MV-4-11 (cell line): ENCODE data around the gene REM2.

ENCODE experiments used
- DNase-seq: peaks from one replicate; lab custom pipeline; 2025; lab: John Stamatoyannopoulos, UW

The REM2 gene, protein sequence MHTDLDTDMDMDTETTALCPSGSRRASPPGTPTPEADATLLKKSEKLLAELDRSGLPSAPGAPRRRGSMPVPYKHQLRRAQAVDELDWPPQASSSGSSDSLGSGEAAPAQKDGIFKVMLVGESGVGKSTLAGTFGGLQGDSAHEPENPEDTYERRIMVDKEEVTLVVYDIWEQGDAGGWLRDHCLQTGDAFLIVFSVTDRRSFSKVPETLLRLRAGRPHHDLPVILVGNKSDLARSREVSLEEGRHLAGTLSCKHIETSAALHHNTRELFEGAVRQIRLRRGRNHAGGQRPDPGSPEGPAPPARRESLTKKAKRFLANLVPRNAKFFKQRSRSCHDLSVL

DNA sequence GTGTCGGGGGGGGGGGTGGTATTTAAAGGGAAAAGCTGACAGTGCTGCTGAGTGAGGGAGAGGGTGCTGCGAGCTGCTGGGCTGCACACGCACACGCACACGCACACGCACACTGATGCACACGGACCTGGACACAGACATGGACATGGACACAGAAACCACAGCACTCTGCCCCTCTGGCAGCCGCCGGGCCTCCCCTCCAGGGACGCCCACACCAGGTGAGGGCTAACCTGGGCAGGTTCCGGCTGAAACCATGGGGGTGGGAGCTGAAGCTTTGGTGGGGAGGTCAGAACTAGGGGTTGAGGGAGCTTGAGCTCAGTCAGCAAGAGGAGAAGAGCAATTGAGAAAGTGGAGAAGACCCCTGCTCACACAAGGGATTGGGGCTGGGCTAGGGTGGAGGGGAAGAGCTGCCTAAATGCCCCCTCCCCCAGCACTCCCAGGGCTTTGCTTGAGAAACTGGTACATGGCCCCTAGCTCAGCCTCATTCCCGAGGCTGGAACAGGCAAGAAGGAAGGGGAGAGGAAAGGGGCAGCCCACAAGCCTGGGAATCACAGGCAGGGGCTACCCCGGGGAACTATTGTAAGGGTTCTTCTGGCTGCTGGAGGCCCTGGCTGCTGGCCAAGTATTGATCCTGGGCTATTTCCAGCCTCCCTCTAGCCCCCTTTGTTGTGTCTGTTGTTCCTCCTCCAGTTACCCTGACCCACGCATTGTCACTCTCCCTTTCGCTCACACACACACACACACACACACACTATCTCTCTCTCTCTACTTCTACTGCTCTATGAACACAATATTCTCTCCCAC lies at the start of gene REM2:
TSS of gene REM2 (plus strand) at position 50 of the 804 bp plus-strand sequence. CDS start at position 116, 66 bp downstream.
- no peak for DNase-seq

DNA sequence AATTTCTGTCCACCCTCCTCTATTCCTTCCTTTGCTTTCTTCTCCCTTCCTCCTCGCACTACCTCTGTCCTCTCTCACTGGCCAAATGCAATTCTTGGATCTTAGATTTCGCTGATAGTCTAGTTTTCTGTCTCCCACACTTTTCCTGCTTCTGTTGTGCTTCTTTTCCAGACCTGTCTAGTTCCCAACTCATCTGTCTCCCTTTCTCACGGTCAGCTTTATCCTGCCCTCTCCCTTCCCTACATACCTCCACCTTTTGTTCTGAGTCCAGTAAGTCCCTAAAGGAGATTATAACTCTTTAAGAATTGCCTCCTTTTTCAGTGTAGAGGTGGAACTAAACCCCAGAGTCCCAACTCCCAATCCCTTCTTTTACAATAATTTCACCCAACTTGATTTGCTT lies 47.5 kb upstream of the REM2 start:
- DNase-seq = no peak

DNA sequence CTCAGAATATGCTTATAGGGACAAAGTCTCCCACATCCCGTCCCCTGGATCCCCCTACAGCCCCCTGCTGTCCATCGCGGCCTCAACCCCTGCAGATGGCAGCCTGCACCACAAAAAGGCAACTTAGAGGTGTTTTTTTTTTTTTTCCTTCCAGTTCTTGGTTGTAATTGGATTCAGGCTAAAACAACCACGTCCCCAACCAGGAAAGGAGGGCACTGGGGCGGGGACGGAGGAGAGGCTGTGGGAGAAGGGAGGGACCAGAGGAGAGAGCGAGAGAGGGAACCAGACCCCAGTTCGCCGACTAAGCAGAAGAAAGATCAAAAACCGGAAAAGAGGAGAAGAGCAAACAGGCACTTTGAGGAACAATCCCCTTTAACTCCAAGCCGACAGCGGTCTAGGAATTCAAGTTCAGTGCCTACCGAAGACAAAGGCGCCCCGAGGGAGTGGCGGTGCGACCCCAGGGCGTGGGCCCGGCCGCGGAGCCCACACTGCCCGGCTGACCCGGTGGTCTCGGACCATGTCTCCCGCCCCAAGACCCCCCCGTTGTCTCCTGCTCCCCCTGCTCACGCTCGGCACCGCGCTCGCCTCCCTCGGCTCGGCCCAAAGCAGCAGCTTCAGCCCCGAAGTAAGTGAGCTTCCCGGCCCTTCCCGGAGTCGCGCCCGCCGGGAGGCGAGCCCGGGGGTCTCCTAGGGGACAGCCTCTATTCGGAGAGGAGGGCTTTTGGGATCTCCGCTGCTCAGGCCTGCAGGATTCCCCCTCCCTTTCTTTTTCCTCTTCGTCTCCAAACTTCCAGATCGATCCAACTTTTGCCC lies 46.5 kb upstream of the REM2 start, which contains the start of gene MMP14:
TSS of gene MMP14 (plus strand) at position 285 of the 813 bp plus-strand sequence. CDS start at position 518, 233 bp downstream.
- peak; percentile 74 for DNase-seq

DNA sequence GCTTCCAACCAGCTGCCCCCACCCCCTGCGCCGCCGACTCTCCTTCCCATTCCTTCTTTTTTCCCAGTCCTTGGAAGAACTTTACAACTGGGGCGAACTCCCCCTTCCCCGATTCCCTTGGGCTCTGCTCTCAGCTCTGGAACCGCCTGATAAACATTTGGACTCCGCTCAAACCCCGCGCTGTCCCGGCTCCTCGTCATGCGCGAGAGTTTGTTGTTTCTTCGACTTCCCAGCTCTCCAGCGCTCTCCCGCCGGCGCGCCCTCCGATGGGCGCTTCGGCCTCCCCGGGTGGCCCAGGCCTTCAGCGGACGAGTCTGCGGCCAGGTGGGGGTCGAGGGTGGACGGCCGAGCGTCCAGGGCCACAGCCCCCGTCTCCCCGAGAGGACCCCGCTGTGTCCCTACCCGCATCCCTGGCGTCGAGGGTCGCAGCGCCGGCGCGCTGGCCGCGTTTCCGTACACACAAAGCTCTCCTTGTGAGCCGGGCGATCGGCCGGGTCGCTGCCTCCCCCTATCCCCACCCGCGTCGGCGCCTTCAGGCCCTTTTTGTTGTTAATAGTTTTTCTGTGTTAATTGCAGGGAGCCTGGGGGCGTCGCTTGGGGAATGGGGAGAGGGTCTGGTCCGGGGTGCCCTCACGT lies 45.8 kb upstream of the REM2 start:
- peak; percentile 15 for DNase-seq

DNA sequence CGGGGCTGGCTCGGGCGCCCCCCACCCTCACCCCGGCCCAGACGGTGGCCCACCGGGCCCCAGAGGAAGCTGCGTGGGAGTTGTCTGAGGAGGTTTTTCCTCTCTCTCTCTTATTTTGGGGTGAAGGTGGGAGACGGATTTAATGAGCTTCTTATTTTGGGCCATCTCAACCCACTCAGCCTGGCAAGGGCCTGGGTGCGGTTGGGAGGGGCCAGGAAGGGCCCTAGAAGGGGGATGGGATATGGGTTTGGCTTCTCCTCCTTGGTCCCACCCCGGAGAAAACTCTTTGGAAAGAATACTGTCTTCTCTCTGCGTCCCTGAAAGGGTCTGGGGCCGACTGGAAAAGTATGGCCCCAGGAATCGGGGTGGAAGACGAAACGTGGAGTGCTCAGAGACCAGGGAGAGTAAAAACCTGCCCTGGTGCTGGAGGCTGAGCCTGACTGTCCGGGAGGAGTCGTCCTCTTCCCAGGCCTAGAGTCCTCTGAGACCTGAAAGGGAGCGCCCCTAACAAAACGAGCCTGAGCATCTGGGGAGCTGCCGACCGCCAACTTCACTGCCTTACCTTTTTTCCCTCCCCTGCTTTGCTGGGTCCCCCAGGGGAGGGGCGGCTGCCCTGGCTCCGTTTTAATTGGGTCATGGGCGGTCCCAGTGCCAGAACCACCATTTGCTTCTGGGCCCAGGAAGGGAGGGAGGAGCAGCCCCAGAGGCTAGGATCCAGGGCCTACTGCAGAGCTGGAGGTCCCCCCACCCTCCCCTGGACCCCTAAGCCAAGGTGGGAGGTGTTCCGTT lies 45.1 kb upstream of the REM2 start:
- DNase-seq = peak; percentile 36

DNA sequence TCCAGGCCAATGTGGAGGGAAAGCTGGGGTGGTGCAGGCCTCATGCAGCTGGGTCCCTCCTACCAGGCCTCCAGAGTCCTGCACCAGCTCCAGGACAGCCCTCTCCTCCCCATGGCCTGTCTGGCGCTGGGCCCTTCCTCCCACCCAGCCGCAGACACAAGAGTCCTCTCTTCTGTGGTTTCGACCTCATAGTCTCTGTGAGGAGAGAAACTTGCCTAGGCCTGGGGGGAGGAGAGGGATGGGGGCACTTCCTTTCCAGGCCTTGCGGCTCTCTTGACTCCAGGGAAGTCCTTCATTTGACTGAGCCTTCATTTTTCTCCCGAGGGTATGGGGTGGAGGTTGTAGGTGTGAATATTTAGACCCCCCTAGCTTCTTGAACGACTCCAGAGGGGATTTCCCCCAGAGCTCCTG lies 44.4 kb upstream of the REM2 start:
- peak; percentile 84 for DNase-seq

DNA sequence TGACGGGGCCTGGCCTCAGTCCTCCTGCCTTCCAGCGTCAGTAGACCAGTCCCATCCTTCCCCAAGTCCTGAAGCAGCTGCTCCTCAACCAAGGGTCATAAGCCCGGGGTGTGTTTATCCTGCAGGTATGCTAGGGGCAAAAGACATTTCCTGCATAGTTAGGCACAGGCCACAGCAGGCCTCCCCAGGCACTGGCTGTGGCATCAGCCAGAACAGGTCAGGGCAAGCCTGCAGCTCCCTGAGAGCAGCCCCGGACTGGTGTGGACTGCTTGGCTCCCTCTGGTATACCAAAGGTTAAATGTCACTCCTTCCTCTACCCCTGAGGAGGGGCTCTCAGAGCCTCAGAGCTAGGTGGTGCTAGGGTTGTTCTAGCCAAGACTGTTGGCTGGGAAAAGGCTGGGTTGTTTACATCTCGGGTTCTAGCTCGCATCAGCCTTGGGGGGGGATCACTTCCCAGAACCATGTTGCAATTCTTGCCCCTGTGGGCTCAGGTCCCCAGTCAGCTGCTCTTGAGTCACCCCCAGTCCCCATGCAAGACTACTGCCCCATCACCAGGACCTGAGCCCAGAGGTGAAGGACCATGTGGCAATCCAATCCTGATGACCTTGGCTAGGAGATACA lies 43.8 kb upstream of the REM2 start:
- peak; percentile 19 for DNase-seq

DNA sequence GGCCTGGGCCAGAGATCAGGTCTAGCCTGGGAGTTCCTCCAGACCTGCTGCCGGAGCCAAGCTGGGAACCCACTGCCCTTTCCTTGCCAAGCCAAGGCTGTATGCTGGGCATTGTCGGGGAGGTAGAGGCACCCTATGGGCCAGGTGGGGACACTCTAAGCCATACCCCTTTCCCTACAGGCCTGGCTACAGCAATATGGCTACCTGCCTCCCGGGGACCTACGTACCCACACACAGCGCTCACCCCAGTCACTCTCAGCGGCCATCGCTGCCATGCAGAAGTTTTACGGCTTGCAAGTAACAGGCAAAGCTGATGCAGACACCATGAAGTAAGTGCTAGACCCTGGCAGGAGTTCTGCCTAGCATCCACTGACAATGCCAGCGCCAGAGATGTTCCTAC lies 41.7 kb upstream of the REM2 start:
- no peak for DNase-seq

DNA sequence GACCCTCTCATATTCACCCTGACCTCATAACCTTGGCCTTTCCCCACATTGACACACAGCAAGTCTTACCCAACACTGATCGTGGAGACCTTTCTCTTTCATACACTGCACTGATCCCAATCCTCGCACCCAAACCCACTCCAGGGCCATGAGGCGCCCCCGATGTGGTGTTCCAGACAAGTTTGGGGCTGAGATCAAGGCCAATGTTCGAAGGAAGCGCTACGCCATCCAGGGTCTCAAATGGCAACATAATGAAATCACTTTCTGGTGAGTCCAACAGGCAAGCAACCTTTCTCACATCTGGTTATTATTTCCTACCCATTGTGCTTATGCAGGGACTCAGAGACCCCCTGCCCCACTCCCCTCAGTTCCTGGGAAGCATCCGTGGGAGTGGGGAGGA lies 41.3 kb upstream of the REM2 start:
- DNase-seq = no peak

DNA sequence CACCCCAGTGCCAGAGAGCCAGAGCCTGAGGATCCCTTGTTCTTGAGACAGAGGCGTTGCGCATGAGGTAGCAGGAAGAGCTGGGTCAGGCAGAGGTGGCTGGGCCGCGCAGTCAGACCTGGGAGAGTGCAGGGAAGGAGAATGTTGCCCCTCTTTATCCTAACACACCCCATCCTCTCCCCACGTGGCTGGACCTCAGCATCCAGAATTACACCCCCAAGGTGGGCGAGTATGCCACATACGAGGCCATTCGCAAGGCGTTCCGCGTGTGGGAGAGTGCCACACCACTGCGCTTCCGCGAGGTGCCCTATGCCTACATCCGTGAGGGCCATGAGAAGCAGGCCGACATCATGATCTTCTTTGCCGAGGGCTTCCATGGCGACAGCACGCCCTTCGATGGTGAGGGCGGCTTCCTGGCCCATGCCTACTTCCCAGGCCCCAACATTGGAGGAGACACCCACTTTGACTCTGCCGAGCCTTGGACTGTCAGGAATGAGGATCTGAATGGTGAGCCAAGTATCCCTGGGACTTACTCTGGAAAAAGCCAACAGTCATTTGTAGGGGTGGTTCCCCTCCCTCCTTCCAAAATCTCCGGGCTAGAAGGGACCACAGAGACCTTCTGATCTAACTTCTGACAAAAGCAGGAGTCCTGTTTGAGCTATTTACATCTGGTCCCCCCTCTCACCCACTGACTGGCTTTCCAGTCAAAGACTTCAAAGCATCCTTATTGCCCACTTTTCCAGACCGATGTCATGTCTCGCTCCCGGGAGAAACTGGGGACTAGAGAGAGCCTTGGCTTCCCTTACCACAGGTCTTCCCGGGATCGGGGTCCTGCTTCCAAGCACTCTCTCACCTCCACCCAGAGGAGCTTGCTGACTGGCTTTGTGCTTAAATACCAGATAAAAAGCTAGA lies 40.6 kb upstream of the REM2 start:
- no peak for DNase-seq

DNA sequence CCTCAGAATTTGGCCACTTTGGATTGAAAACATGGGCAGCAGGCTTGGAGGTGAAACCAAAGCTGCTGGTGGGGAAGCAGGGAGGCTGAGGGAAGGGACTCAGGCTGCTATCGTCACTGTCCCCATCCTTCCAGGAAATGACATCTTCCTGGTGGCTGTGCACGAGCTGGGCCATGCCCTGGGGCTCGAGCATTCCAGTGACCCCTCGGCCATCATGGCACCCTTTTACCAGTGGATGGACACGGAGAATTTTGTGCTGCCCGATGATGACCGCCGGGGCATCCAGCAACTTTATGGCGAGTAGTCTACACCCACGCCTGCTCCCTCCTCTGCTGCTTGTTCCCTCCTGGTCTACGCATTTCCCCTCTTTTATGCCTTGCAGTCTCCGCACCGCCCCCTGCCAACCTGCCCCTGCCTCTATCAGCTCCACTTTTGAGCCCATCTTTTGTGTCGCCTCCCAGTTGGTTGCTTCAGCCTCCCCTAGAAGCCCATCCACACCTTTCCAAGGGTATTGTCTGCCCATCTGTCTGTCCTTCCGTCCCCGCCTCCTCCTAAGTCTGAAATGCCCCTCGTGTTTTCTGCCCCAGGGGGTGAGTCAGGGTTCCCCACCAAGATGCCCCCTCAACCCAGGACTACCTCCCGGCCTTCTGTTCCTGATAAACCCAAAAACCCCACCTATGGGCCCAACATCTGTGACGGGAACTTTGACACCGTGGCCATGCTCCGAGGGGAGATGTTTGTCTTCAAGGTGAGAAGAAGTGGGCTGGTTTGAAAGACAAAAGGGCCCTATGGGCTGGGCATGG lies 39.7 kb upstream of the REM2 start:
- DNase-seq = no peak

DNA sequence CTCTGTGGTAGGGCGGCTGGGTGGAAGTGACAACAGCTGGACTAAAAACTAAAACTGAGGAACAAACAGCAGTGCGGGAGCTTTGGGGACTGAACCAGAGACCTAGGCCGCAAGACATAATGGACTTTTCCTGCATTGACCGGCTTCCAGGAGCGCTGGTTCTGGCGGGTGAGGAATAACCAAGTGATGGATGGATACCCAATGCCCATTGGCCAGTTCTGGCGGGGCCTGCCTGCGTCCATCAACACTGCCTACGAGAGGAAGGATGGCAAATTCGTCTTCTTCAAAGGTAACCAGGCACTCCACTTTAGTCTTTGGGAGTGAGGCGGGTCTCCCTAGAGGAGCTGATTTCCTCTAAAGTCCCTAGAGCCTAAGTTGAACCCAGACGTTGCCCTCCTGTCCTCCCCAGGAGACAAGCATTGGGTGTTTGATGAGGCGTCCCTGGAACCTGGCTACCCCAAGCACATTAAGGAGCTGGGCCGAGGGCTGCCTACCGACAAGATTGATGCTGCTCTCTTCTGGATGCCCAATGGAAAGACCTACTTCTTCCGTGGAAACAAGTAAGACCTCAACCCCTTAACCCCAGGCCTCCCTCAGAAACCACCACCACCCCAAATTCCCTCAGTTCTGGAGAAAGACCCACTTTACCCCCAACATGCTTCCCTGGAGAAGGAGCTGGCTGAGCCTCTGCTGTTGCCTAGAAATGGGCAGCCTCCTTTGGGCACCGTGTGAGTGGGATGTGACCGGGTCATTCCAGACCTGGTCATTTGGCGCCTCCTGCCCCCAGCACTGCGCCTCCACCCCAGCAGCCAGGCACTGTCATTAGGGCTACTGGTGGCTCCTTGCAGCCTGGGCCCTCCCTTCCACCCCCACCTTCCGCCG lies 38.6 kb upstream of the REM2 start:
- no peak for DNase-seq

DNA sequence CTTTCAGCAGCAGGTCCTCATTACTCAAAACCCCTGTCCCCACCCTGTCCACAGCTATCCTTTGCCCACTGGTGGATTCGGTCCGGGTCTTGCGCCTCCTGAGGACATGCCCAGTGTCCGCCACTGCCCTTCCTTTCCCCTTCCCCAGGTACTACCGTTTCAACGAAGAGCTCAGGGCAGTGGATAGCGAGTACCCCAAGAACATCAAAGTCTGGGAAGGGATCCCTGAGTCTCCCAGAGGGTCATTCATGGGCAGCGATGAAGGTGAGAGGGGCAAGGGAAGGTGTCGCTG lies 38.0 kb upstream of the REM2 start:
- DNase-seq = no peak

DNA sequence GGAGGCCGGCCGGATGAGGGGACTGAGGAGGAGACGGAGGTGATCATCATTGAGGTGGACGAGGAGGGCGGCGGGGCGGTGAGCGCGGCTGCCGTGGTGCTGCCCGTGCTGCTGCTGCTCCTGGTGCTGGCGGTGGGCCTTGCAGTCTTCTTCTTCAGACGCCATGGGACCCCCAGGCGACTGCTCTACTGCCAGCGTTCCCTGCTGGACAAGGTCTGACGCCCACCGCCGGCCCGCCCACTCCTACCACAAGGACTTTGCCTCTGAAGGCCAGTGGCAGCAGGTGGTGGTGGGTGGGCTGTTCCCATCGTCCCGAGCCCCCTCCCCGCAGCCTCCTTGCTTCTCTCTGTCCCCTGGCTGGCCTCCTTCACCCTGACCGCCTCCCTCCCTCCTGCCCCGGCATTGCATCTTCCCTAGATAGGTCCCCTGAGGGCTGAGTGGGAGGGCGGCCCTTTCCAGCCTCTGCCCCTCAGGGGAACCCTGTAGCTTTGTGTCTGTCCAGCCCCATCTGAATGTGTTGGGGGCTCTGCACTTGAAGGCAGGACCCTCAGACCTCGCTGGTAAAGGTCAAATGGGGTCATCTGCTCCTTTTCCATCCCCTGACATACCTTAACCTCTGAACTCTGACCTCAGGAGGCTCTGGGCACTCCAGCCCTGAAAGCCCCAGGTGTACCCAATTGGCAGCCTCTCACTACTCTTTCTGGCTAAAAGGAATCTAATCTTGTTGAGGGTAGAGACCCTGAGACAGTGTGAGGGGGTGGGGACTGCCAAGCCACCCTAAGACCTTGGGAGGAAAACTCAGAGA lies 37.0 kb upstream of the REM2 start:
- no peak for DNase-seq

DNA sequence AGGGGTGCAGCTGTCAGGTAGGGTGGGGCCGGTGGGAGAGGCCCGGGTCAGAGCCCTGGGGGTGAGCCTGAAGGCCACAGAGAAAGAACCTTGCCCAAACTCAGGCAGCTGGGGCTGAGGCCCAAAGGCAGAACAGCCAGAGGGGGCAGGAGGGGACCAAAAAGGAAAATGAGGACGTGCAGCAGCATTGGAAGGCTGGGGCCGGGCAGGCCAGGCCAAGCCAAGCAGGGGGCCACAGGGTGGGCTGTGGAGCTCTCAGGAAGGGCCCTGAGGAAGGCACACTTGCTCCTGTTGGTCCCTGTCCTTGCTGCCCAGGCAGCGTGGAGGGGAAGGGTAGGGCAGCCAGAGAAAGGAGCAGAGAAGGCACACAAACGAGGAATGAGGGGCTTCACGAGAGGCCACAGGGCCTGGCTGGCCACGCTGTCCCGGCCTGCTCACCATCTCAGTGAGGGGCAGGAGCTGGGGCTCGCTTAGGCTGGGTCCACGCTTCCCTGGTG lies 36.2 kb upstream of the REM2 start:
- no peak for DNase-seq

DNA sequence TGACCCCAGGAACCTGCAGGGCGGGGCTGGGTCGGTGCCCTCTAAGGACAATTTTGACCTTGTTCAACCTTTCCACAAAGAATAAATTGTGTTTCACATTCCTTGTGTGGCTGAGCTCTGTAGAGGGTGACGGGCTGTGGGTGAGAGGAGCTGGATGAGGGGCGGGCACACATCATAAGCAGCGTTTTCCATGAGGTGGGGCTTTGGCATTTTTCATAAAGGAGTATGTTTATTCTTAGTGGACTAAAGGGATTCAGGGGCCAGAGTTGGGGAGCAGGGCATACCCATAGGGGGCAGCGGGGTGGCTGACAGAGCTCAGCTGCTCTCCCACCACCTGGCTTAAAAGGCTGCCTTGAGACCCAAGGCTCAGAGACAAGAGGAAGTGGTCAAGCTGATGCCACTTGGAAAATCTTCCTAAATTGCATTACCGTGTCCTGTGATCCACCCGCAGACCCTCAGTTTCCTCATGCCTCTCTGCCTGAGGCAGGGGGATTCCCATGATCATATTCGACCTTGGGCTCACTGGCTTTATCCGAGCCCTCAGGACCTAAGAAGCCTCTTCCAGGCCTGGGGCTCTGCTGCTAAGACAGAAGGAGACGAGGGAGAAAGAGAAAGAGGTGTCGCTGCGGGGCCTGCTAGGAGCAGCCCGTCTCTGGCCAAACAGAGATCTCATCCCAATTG lies 35.2 kb upstream of the REM2 start:
- peak; percentile 33 for DNase-seq
